ENCODE data around the gene AOAH. TPM values are rescaled to one million over a fixed set of nuclear protein-coding genes. Genes with fewer than 3 reads are reported as not detected.

AOAH gene
- total and polyA plus RNA-seq, 9 of the 15 experiments (the other 6 are each of a cell fraction or from before 2014, with no cell fraction given), result not detected

DNA sequence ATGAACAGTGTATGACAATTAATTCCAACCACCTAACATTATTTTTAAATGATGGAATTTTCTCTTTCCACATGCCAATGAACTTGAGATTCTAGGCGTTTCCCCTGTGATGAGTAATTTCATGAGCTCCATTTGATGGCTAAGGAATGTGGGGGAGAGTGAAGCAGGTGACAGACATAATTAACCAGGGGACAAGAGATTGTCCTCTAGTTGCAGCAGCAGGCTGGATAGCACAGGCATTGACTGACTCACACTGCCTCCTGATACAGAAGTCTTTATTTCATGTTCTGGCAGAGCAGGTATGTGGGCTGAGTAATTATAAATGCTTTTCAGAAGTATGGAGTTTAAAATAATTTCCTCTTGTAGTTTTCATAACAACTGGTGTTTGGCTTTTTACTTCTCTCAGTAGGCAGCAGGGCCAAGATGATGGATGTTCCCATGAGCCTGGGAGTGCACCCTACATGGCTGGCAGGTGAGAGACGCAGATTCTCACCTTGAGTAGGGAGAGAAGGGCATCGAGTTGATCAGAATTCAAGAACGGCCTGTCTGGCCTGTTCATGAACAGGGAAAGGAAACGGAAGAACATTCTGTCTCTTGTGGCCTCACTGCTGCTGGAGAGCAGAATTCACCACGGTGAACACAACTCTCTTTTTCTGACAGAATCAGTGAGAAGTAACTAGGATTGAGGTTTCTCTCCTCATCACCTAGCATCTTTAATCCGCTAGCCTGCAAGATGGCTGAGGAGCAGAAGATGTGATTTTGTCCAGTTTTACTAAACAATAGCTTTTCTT, 118.8 kb downstream of the AOAH start:
- intact Hi-C loops (cut with micrococcal nuclease), result no loop called here
- CTCF ChIA-PET (ENCODE audit: low intra/inter-chr PET ratio), result no interaction called here
- ATAC-seq, result no peak
- TF ChIP-seq ATF4 (CRISPR knock-in tag; IDR thresholded peaks at IDR 0.05) (no peak), BRD4 (IDR thresholded peaks at IDR 0.05) (no peak), SMARCA4 (IDR thresholded peaks at IDR 0.05) (no peak), E2F8 (IDR thresholded peaks at IDR 0.05; ENCODE audit: low read depth, partially characterized antibody) (no peak), ATF7 (IDR thresholded peaks at IDR 0.05) (no peak), EWSR1 (IDR thresholded peaks at IDR 0.05; ENCODE audit: borderline replicate concordance, low read depth, partially characterized antibody) (no peak), ZNF584 (CRISPR knock-in tag; IDR thresholded peaks at IDR 0.05; ENCODE audit: low read depth) (no peak), RBM22 (IDR thresholded peaks at IDR 0.05; ENCODE audit: low read depth, low read length, poor library complexity, severe bottlenecking) (no peak), CBFA2T2 (conservative IDR thresholded peaks at IDR 0.05) (no peak), POLR2A (conservative IDR thresholded peaks at IDR 0.05) (no peak)
- TF ChIP-seq, protein P1, sequence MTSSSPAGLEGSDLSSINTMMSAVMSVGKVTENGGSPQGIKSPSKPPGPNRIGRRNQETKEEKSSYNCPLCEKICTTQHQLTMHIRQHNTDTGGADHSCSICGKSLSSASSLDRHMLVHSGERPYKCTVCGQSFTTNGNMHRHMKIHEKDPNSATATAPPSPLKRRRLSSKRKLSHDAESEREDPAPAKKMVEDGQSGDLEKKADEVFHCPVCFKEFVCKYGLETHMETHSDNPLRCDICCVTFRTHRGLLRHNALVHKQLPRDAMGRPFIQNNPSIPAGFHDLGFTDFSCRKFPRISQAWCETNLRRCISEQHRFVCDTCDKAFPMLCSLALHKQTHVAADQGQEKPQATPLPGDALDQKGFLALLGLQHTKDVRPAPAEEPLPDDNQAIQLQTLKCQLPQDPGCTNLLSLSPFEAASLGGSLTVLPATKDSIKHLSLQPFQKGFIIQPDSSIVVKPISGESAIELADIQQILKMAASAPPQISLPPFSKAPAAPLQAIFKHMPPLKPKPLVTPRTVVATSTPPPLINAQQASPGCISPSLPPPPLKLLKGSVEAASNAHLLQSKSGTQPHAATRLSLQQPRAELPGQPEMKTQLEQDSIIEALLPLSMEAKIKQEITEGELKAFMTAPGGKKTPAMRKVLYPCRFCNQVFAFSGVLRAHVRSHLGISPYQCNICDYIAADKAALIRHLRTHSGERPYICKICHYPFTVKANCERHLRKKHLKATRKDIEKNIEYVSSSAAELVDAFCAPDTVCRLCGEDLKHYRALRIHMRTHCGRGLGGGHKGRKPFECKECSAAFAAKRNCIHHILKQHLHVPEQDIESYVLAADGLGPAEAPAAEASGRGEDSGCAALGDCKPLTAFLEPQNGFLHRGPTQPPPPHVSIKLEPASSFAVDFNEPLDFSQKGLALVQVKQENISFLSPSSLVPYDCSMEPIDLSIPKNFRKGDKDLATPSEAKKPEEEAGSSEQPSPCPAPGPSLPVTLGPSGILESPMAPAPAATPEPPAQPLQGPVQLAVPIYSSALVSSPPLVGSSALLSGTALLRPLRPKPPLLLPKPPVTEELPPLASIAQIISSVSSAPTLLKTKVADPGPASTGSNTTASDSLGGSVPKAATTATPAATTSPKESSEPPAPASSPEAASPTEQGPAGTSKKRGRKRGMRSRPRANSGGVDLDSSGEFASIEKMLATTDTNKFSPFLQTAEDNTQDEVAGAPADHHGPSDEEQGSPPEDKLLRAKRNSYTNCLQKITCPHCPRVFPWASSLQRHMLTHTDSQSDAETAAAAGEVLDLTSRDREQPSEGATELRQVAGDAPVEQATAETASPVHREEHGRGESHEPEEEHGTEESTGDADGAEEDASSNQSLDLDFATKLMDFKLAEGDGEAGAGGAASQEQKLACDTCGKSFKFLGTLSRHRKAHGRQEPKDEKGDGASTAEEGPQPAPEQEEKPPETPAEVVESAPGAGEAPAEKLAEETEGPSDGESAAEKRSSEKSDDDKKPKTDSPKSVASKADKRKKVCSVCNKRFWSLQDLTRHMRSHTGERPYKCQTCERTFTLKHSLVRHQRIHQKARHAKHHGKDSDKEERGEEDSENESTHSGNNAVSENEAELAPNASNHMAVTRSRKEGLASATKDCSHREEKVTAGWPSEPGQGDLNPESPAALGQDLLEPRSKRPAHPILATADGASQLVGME (CRISPR knock-in tag; IDR thresholded peaks at IDR 0.05), result no peak

More for the DNA sequence above, 118.8 kb downstream of the AOAH start:
- no peaks in the 10 kb centered on the region for H4K20me1 ChIP-seq (replicated peaks; ENCODE audit: control insufficient read depth, insufficient read depth, low read length)
- H2AFZ ChIP-seq (ENCODE audit: low read depth, low read length), result no peak overlapping the region
- POLR2A ChIA-PET, result interaction anchor here (0.7 to 1.4 kb wide), 3 partner anchors 17 to 22 kb away, joined by 3 to 4 read pairs (median 4); no protein-coding TSS in a partner anchor
- no peak overlapping the region for H3K4me3 ChIP-seq
- BruUV-seq (replicated peaks), result no TSS peak
- H3K36me3 ChIP-seq (ENCODE audit: control insufficient read depth, insufficient read depth, low read length), result no peaks in the 10 kb centered on the region
- no peaks in the 10 kb centered on the region for H3K79me2 ChIP-seq (ENCODE audit: control insufficient read depth, insufficient read depth, low read length)
- no peak overlapping the region for H3K27ac ChIP-seq (ENCODE audit: extremely low read depth, low read depth, low read length)
- in situ Hi-C loops (cut with MboI), result no loop called here
- FAIRE-seq (no peak), DNase-seq (ENCODE audit: extremely low read depth in 1 of 4, low spot score in 3 of 4) (no peak)
- H3K9me1 ChIP-seq (ENCODE audit: control insufficient read depth, insufficient read depth, low read length), result no peaks in the 10 kb centered on the region
- H3K9ac ChIP-seq (ENCODE audit: insufficient read depth in 1 of 2, low read depth in 2 of 2, low read length in 2 of 2), result no peak overlapping the region
- H3K4me1 ChIP-seq (replicated peaks in 1 of 2; ENCODE audit: control insufficient read depth in 2 of 2, insufficient read depth in 2 of 2, low read length in 2 of 2), result no peaks in the 10 kb centered on the region
- H3K27me3 ChIP-seq (ENCODE audit: control insufficient read depth in 2 of 2, insufficient read depth in 2 of 2, low read length in 2 of 2), result peaks cover 7 to 46% of the 10 kb centered on the region in 2 experiments; a peak in 3 of 5 replicates
- H3K4me2 ChIP-seq (ENCODE audit: insufficient read depth, low read length), result no peak overlapping the region
- WGBS (ENCODE audit: insufficient coverage, low coverage, missing lambda C conversion rate), result under 1% methylated on average over 7 of the region's 7 CpGs
- H3K9me3 ChIP-seq (replicated peaks; ENCODE audit: control insufficient read depth, insufficient read depth, low read depth, low read length), result no peaks in the 10 kb centered on the region
